A673 (cell line): ENCODE data around the gene VPS8.

ENCODE experiments used
- EZH2 ChIP-seq: fragments of 200-600 bp; sonication (generic); IDR thresholded peaks from 2 replicates; pipeline ENCODE4 v1.6.1; 2017; ENCODE audit warnings: borderline replicate concordance, low read depth, mild to moderate bottlenecking, mixed read lengths, antibody characterized with exemption, low read length; ENCODE audit not compliant: poor library complexity, severe bottlenecking
- TF ChIP-seq, protein P1 (sequence below): fragments of 300-800, 200-600 bp; sonication (generic); conservative IDR thresholded peaks from 2 replicates; pipeline ENCODE4 v1.5.1; 2017; ENCODE audit warnings: low read depth, mild to moderate bottlenecking, antibody characterized with exemption, low read length, moderate library complexity, mixed read lengths

DNA sequence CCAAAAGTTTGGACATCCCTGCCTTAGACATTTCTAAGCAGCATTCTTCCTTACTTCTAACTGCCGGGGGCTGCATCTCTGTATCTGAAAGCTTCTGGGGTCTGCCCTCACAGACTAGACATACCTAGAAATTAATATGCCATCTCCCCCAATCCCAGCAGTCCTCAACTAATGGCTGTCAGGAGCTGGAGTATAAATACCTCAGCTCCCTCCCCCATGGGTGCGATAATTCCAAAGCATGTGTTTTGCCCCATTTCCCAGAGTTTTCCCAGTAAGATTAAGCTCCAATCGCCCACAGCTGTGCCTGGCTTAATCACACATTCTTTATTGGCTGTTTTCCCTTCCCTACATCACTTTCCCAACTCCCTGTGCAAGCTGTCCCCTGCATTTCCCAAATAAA is 13.8 kb upstream of the VPS8 start:
- TF ChIP-seq, protein P1, sequence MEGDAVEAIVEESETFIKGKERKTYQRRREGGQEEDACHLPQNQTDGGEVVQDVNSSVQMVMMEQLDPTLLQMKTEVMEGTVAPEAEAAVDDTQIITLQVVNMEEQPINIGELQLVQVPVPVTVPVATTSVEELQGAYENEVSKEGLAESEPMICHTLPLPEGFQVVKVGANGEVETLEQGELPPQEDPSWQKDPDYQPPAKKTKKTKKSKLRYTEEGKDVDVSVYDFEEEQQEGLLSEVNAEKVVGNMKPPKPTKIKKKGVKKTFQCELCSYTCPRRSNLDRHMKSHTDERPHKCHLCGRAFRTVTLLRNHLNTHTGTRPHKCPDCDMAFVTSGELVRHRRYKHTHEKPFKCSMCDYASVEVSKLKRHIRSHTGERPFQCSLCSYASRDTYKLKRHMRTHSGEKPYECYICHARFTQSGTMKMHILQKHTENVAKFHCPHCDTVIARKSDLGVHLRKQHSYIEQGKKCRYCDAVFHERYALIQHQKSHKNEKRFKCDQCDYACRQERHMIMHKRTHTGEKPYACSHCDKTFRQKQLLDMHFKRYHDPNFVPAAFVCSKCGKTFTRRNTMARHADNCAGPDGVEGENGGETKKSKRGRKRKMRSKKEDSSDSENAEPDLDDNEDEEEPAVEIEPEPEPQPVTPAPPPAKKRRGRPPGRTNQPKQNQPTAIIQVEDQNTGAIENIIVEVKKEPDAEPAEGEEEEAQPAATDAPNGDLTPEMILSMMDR = no peak
- no peak for TF ChIP-seq EZH2
